Mucosa of descending colon (tissue), 3 donors: ENCODE results near the gene CCT6A. TPM values are rescaled to one million over a fixed set of nuclear protein-coding genes. Genes with fewer than 3 reads are reported as not detected.
"Not testable (repeated sequence)": the region's sequence is repeated elsewhere in the genome, so short reads cannot be mapped to it uniquely, and the experiment has no call there.

Experiments
- ATAC-seq: fragments of 200-7000 bp; cut with Tn5 transposase; one replicate; pipeline ENCODE4 v1.9.1; 2020; ENCODE audit warnings: mild to moderate bottlenecking, moderate library complexity
- DNase-seq, 3 donors: peaks; one replicate each; pipeline ENCODE4 v3.0.0-alpha.2; 2020
- H3K36me3 ChIP-seq: fragments of 200-600 bp; one replicate; pipeline ENCODE4 v1.8.0; 2021; ENCODE audit warnings: low read depth, mild to moderate bottlenecking
- H3K4me1 ChIP-seq: fragments of 200-600 bp; one replicate; pipeline ENCODE4 v1.8.0; 2021; ENCODE audit warnings: low read depth, mild to moderate bottlenecking
- H3K4me3 ChIP-seq: fragments of 200-600 bp; one replicate; pipeline ENCODE4 v1.8.0; 2021; ENCODE audit warnings: mild to moderate bottlenecking
- H3K9me3 ChIP-seq: fragments of 200-600 bp; one replicate; pipeline ENCODE4 v1.8.0; 2021; ENCODE audit warnings: mild to moderate bottlenecking
- intact Hi-C, 2 donors: fragments of 100-400 bp; cut with DNase I in 1 of 2; cut with micrococcal nuclease in 1 of 2; formaldehyde crosslinking; loops; one replicate each; pipeline versions ENCODE4 v1.11.0 to v1.11.1; 2022; cut with DNase I, micrococcal nuclease
- total RNA-seq, 3 donors: library from RNA; stranded (reverse); fragmentation: NEBNext Ultra II Directional in 2 of 3; extraction: Animal tissue kit (Norgen Biotek cat#: 25700) in 2 of 3; gene quantifications; one replicate each; pipeline versions ENCODE4 v1.2.1 to v1.2.4, GENCODE V29; 2021 to 2023
- TF ChIP-seq, protein P1 (sequence below): fragments of 200-600 bp; IDR thresholded peaks from one replicate; pipeline ENCODE4 v1.8.0; 2022; ENCODE audit warnings: antibody characterized with exemption, mild to moderate bottlenecking
- donor health status: DM: no; HTN: no; CAD: no; lungs with moderate emphysema.
- donor health status: DM: no; HTN: no; CAD: no.
- donor health status: DM: no; HTN: yes; CAD: no.

The CCT6A gene
- total RNA-seq, 3 donors from 2014 or later, result 62.7 to 92.1 (median 83.4) TPM

DNA sequence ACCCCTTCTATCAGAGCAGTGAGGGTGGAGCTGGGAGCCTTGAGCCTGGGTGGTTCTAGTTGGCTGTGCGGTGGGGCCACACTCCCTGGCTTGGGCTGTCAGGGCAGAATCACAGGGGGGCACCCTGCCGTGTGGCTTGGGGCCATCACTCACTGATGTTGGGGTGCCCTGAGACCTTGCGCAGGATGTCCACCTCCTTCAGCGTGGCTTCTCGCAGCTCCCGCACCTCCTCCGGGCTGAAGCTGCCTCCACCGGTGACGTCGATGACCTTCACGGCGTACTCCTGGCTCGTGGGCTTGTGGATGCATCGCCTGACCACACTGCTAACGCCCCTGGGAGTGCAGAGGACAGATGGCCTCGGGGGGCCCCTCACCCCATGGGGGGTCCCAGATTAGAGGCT is 35.9 kb downstream of the CCT6A start:
- H3K9me3 ChIP-seq, result no peaks in the 10 kb centered on the region
- ATAC-seq (no peak), DNase-seq (no peak)
- TF ChIP-seq, protein P1, sequence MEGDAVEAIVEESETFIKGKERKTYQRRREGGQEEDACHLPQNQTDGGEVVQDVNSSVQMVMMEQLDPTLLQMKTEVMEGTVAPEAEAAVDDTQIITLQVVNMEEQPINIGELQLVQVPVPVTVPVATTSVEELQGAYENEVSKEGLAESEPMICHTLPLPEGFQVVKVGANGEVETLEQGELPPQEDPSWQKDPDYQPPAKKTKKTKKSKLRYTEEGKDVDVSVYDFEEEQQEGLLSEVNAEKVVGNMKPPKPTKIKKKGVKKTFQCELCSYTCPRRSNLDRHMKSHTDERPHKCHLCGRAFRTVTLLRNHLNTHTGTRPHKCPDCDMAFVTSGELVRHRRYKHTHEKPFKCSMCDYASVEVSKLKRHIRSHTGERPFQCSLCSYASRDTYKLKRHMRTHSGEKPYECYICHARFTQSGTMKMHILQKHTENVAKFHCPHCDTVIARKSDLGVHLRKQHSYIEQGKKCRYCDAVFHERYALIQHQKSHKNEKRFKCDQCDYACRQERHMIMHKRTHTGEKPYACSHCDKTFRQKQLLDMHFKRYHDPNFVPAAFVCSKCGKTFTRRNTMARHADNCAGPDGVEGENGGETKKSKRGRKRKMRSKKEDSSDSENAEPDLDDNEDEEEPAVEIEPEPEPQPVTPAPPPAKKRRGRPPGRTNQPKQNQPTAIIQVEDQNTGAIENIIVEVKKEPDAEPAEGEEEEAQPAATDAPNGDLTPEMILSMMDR, result no peak
- H3K4me3 ChIP-seq, result no peak overlapping the region
- H3K36me3 ChIP-seq, result no peaks in the 10 kb centered on the region
- H3K4me1 ChIP-seq, result no peaks in the 10 kb centered on the region
- intact Hi-C loops, result no loop called here

DNA sequence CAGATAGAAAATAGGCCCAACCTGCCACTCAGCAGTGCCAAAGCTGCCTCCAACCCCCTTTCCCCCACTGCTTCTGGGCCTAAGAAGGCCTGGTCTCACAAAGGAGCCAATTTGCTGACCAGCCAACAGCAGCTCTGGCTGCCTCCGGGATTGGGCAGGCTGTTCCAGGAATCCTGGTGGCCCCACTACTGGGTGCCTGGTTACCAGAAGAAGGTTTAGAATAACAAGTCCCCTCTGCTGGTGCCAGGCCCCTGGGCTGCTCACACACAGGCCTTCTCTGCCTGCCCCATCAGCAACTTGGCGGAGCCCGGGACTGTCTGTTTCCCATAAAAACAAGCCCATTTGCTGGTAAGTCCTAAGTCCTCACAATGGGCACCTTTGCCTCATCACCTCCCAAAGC is 40.0 kb downstream of the CCT6A start:
- peak; percentile 11 for ATAC-seq

DNA sequence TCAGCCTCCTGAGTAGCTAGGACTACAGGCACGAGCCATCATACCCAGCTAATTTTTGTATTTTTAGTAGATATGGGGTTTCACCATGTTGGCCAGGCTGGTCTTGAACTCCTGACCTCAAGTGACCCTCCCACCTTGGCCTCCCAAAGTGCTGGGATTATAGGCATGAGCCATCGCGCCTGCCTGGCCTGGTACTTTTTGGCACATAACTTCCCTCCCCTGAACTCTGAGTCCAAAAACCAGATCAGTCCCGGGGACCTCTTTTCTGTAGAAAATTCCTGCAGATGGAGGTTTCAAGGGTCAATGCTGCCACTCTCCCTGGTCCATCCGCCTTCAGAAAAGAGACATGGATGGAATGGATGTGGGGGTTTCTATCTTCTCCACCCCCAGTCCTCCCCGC is 40.8 kb downstream of the CCT6A start:
- H3K9me3 ChIP-seq, H3K36me3 ChIP-seq, ATAC-seq, H3K4me1 ChIP-seq, H3K4me3 ChIP-seq, DNase-seq, intact Hi-C loops: not testable (repeated sequence)

More for the DNA sequence above, 40.0 kb downstream of the CCT6A start:
- TF ChIP-seq, protein P1, result no peak
- Histone ChIP-seq H3K9me3 (no peaks in the 10 kb centered on the region), H3K4me3 (no peak overlapping the region), H3K36me3 (no peaks in the 10 kb centered on the region), H3K4me1 (no peaks in the 10 kb centered on the region)
- intact Hi-C loops, result no loop called here
- DNase-seq, result no peak

DNA sequence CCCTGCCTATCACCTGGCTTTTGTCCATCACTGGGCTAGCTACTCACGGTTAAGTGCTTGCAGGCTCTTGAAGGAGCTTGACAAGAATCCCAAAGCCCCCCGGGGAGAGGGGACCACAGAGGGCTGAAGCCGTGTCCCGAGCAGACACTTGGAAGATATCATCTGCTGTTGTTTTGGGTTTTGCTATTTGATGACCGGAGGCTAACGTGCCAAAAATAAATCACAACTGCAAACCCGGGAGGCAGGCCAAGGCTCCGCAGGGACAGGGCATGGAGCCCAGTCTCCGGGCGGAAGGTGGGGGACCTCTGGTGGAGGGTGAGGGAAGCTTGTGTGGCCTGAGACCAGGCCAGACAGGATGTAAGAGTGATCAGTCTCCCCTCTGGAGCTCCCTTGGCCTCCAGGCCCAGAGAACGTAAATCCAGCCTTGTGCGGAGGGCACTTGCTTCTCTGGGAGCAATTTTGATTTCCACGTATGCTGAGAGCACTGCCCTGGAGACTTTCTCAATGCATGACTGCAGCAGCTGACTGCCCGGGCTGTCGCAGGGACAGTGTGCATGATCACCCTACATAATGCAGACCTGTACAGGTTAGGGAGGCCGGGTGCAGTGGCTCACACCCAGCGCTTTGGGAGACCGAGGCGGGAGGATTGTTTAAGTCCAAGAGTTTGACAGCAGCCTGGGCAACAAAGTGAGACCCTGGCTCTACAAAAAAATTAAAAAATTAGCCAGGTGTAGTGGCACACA is 41.4 kb downstream of the CCT6A start, which contains the start of gene PHKG1:
Gene PHKG1, minus strand, starts transcription at position 164 of the 743 bp plus-strand sequence. CDS start 4,011 bp downstream, outside the sequence.
- peak; percentile 86 for ATAC-seq
- Histone ChIP-seq H3K4me1 (no peaks in the 10 kb centered on the region), H3K36me3 (no peaks in the 10 kb centered on the region), H3K9me3 (no peaks in the 10 kb centered on the region), H3K4me3 (no peak within 1 kb of the TSS)
- TF ChIP-seq, protein P1, result peak; percentile 8
- DNase-seq, result peak; percentile 47 to 75 (median 62)
- intact Hi-C loops, result no loop called here

DNA sequence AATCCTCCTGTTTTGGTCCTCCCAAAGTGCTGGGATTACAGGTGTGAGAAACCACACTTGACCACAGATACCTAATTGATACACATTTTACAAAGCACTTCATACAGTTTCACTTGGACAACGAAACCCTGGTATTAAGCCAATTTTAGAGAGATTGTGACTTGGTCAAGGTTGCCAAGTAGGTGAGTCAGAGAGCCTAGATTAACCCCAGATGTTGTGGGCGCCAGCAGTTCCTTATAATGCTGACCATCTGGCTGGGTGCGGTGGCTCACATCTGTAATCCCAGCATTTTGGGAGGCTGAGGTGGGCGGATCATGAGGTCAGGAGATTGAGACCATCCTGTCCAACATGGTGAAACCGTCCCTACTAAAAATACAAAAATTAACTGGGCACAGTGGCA is 46.1 kb downstream of the CCT6A start:
- DNase-seq, result no peak
- Histone ChIP-seq H3K9me3 (no peaks in the 10 kb centered on the region), H3K4me1 (no peaks in the 10 kb centered on the region), H3K4me3 (no peak overlapping the region), H3K36me3 (peaks cover 14% of the 10 kb centered on the region)
- TF ChIP-seq, protein P1, result no peak
- intact Hi-C loops, result no loop called here
- ATAC-seq, result peak; percentile 42

DNA sequence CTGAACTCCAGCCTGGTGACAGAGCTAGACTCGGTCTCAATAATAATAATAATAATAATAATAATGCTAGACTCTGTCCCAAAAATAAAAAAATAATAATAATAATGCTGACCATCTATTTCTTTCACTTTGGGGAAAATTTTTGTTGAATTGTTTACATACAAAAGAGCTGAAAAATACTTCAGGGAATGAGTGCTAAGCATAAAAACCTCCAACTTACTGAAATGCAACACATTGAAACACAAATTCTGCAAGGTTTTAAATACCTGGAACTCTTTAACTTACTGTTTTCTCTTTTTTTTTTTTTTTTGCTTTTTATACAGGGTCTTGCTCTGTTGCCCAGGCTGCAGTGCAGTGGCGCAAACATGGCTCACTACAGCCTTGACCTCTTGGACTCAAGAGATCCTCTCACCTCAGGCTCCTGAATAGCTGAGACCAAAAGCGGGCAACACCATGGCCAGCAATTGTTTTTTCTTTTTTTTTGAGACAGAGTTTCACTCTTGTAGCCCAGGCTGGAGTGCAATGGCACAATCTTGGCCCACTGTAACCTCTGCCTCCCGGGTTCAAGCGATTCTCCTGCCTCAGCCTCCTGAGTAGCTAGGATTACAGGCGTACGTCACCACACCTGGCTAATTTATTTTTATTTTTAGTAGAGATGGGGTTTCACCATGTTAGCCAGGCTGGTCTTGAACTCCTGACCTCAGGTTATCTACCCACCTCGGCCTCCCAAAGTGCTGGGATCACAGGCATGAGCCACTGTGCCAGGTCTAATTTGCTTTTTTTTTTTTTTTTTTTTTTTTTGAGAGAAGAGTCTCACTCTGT is 46.8 kb downstream of the CCT6A start:
- DNase-seq, H3K9me3 ChIP-seq, ATAC-seq, intact Hi-C loops, H3K4me1 ChIP-seq, H3K4me3 ChIP-seq: not testable (repeated sequence)
- peaks cover 17% of the 10 kb centered on the region for H3K36me3 ChIP-seq
